ENCODE measurements around the gene LSM3. TPM values are rescaled to one million over a fixed set of nuclear protein-coding genes. Genes with fewer than 3 reads are reported as not detected.

Gene LSM3
- total and polyA plus RNA-seq, 3 experiments from 2014 or later: 22.9 to 26.6 (median 25.8) TPM

GRCh38 chr3:14133188-14133800 is 45.3 kb upstream of the LSM3 start:
- peak overlapping the region in 5 of 8 donors; percentile 47 to 84 (median 66) for H3K27ac Mint-ChIP-seq
- H3K4me1 Mint-ChIP-seq: peaks cover 5 to 13% (median 12%) of the 10 kb centered on the region in 3 donors
- peak overlapping the region in 1 of 7 donors; percentile 34 for H3K4me3 Mint-ChIP-seq
- DNase-seq: peak in 1 of 5 donors; percentile 43
- H3K9me3 Mint-ChIP-seq: no peaks in the 10 kb centered on the region
- peaks cover 7 to 92% (median 20%) of the 10 kb centered on the region in 3 donors for H3K36me3 Mint-ChIP-seq
- H3K9me3 ChIP-seq (ENCODE audit: low read length): no peaks in the 10 kb centered on the region
- H3K4me3 ChIP-seq (ENCODE audit: low read length): no peak overlapping the region
- no peaks in the 10 kb centered on the region for H3K4me1 ChIP-seq (ENCODE audit: insufficient read depth, low read length)
- no peak overlapping the region for H3K27ac ChIP-seq (ENCODE audit: low read depth, low read length)
- ChIA-PET POLR2A (no interaction called here), CTCF (no interaction called here)
- no peaks in the 10 kb centered on the region for H3K27me3 Mint-ChIP-seq
- no peaks in the 10 kb centered on the region for H3K27me3 ChIP-seq (ENCODE audit: insufficient read depth, low read length, poor library complexity, severe bottlenecking)
- peaks cover 61% of the 10 kb centered on the region for H3K36me3 ChIP-seq (ENCODE audit: insufficient read depth, low read length)

- Mint-ChIP-seq H3K27ac (peak overlapping the region in 4 of 8 donors; percentile 23 to 69 (median 57)), H3K4me1 (peaks cover 2 to 8% (median 7%) of the 10 kb centered on the region in 3 donors), H3K27me3 (no peaks in the 10 kb centered on the region), H3K4me3 (no peak overlapping the region), H3K36me3 (peaks cover 1 to 92% (median 14%) of the 10 kb centered on the region in 3 donors), H3K9me3 (no peaks in the 10 kb centered on the region)
- Histone ChIP-seq H3K27me3 (ENCODE audit: insufficient read depth, low read length, poor library complexity, severe bottlenecking) (no peaks in the 10 kb centered on the region), H3K36me3 (ENCODE audit: insufficient read depth, low read length) (peaks cover 57% of the 10 kb centered on the region), H3K27ac (ENCODE audit: low read depth, low read length) (no peak overlapping the region), H3K4me3 (ENCODE audit: low read length) (no peak overlapping the region), H3K9me3 (ENCODE audit: low read length) (no peaks in the 10 kb centered on the region), H3K4me1 (ENCODE audit: insufficient read depth, low read length) (no peaks in the 10 kb centered on the region)
- ChIA-PET POLR2A (no interaction called here), CTCF (no interaction called here)
- no peak for DNase-seq
Observed at GRCh38 chr3:14133876-14134275, 44.7 kb upstream of the LSM3 start.

- H3K36me3 Mint-ChIP-seq: peaks cover 0 to 92% (median 14%) of the 10 kb centered on the region in 3 donors
- POLR2A ChIA-PET: no interaction called here
Observed at GRCh38 chr3:14134291-14134690, 44.3 kb upstream of the LSM3 start.

GRCh38 chr3:14135581-14135980 is 43.0 kb upstream of the LSM3 start:
- Histone ChIP-seq H3K27me3 (ENCODE audit: insufficient read depth, low read length, poor library complexity, severe bottlenecking) (no peaks in the 10 kb centered on the region), H3K4me3 (ENCODE audit: low read length) (no peak overlapping the region), H3K27ac (ENCODE audit: low read depth, low read length) (no peak overlapping the region), H3K36me3 (ENCODE audit: insufficient read depth, low read length) (peaks cover 49% of the 10 kb centered on the region), H3K4me1 (ENCODE audit: insufficient read depth, low read length) (peaks cover 5% of the 10 kb centered on the region), H3K9me3 (ENCODE audit: low read length) (no peaks in the 10 kb centered on the region)
- ChIA-PET CTCF (no interaction called here), POLR2A (no interaction called here)
- peak overlapping the region in 3 of 8 donors; percentile 71 to 86 (median 81) for H3K27ac Mint-ChIP-seq
- H3K27me3 Mint-ChIP-seq: no peaks in the 10 kb centered on the region
- H3K36me3 Mint-ChIP-seq: peaks cover 0 to 92% (median 12%) of the 10 kb centered on the region in 3 donors
- DNase-seq: peak in 1 of 5 donors; percentile 36
- no peak overlapping the region for H3K4me3 Mint-ChIP-seq
- H3K9me3 Mint-ChIP-seq: no peaks in the 10 kb centered on the region
- H3K4me1 Mint-ChIP-seq: peaks cover 4 to 12% (median 4%) of the 10 kb centered on the region in 3 donors

More at GRCh38 chr3:14134291-14134690, 44.3 kb upstream of the LSM3 start:
- no peak overlapping the region for H3K4me3 Mint-ChIP-seq
- H3K27me3 Mint-ChIP-seq: no peaks in the 10 kb centered on the region
- H3K4me1 Mint-ChIP-seq: peaks cover 2 to 6% (median 3%) of the 10 kb centered on the region in 3 donors
- H3K4me3 ChIP-seq (ENCODE audit: low read length): no peak overlapping the region
- CTCF ChIA-PET: no interaction called here
- no peaks in the 10 kb centered on the region for H3K27me3 ChIP-seq (ENCODE audit: insufficient read depth, low read length, poor library complexity, severe bottlenecking)
- peaks cover 56% of the 10 kb centered on the region for H3K36me3 ChIP-seq (ENCODE audit: insufficient read depth, low read length)
- H3K4me1 ChIP-seq (ENCODE audit: insufficient read depth, low read length): no peaks in the 10 kb centered on the region
- H3K9me3 ChIP-seq (ENCODE audit: low read length): no peaks in the 10 kb centered on the region
- peak overlapping the region in 1 of 8 donors; percentile 23 for H3K27ac Mint-ChIP-seq
- DNase-seq: no peak
- no peaks in the 10 kb centered on the region for H3K9me3 Mint-ChIP-seq
- H3K27ac ChIP-seq (ENCODE audit: low read depth, low read length): no peak overlapping the region

- POLR2A ChIA-PET: no interaction called here
- H3K36me3 ChIP-seq (ENCODE audit: insufficient read depth, low read length): peaks cover 35% of the 10 kb centered on the region
- H3K27me3 Mint-ChIP-seq: peaks cover 0 to 2% of the 10 kb centered on the region in 2 donors
Observed at GRCh38 chr3:14137004-14137403, 41.6 kb upstream of the LSM3 start.

GRCh38 chr3:14137445-14137844 is 41.2 kb upstream of the LSM3 start:
- Histone ChIP-seq H3K36me3 (ENCODE audit: insufficient read depth, low read length) (peaks cover 31% of the 10 kb centered on the region), H3K4me3 (ENCODE audit: low read length) (no peak overlapping the region), H3K27ac (ENCODE audit: low read depth, low read length) (no peak overlapping the region), H3K4me1 (ENCODE audit: insufficient read depth, low read length) (peaks cover 23% of the 10 kb centered on the region), H3K9me3 (ENCODE audit: low read length) (no peaks in the 10 kb centered on the region), H3K27me3 (ENCODE audit: insufficient read depth, low read length, poor library complexity, severe bottlenecking) (no peaks in the 10 kb centered on the region)
- Mint-ChIP-seq H3K4me1 (peaks cover 22 to 27% (median 22%) of the 10 kb centered on the region in 3 donors), H3K9me3 (no peaks in the 10 kb centered on the region), H3K36me3 (peaks cover 0 to 91% (median 12%) of the 10 kb centered on the region in 3 donors), H3K27me3 (peaks cover 0 to 2% of the 10 kb centered on the region in 2 donors), H3K27ac (peak overlapping the region in 4 of 8 donors; percentile 12 to 84 (median 60)), H3K4me3 (no peak overlapping the region)
- ChIA-PET POLR2A (no interaction called here), CTCF (interaction anchor here (1.6 to 1.8 kb wide), 2 partner anchors 12 to 241 kb away, joined by 4 read pairs; no protein-coding TSS in a partner anchor)
- DNase-seq: peak in 1 of 5 donors; percentile 14

More at GRCh38 chr3:14137004-14137403, 41.6 kb upstream of the LSM3 start:
- peaks cover 0 to 91% (median 9%) of the 10 kb centered on the region in 3 donors for H3K36me3 Mint-ChIP-seq
- H3K27ac Mint-ChIP-seq: peak overlapping the region in 3 of 8 donors; percentile 33 to 81 (median 54)
- H3K27ac ChIP-seq (ENCODE audit: low read depth, low read length): no peak overlapping the region
- peak in 1 of 5 donors; percentile 15 for DNase-seq
- H3K4me3 Mint-ChIP-seq: no peak overlapping the region
- H3K9me3 ChIP-seq (ENCODE audit: low read length): no peaks in the 10 kb centered on the region
- H3K9me3 Mint-ChIP-seq: no peaks in the 10 kb centered on the region
- H3K4me1 ChIP-seq (ENCODE audit: insufficient read depth, low read length): peaks cover 19% of the 10 kb centered on the region
- CTCF ChIA-PET: interaction anchor here (1.8 kb wide), 1 partner anchor 11 kb away, joined by 4 read pairs; no protein-coding TSS in a partner anchor
- H3K4me1 Mint-ChIP-seq: peaks cover 18 to 22% (median 18%) of the 10 kb centered on the region in 3 donors
- H3K27me3 ChIP-seq (ENCODE audit: insufficient read depth, low read length, poor library complexity, severe bottlenecking): no peaks in the 10 kb centered on the region
- no peak overlapping the region for H3K4me3 ChIP-seq (ENCODE audit: low read length)

- peak in 1 of 5 donors; percentile 31 for DNase-seq
- H3K36me3 Mint-ChIP-seq: peaks cover 0 to 85% (median 12%) of the 10 kb centered on the region in 3 donors
- H3K27me3 Mint-ChIP-seq: peaks cover 0 to 2% of the 10 kb centered on the region in 2 donors
- Histone ChIP-seq H3K9me3 (ENCODE audit: low read length) (no peaks in the 10 kb centered on the region), H3K27ac (ENCODE audit: low read depth, low read length) (no peak overlapping the region), H3K27me3 (ENCODE audit: insufficient read depth, low read length, poor library complexity, severe bottlenecking) (no peaks in the 10 kb centered on the region), H3K4me1 (ENCODE audit: insufficient read depth, low read length) (peaks cover 31% of the 10 kb centered on the region), H3K4me3 (ENCODE audit: low read length) (no peak overlapping the region), H3K36me3 (ENCODE audit: insufficient read depth, low read length) (peaks cover 22% of the 10 kb centered on the region)
- ChIA-PET CTCF (interaction anchor here (1.6 to 1.8 kb wide), 2 partner anchors 13 to 242 kb away, joined by 4 read pairs; no protein-coding TSS in a partner anchor), POLR2A (interaction anchor here (1.3 kb wide), 1 partner anchor 14 kb away, joined by 3 read pairs; the partner anchor contains the start of genes CHCHD4 and TMEM43)
- peaks cover 30 to 35% (median 31%) of the 10 kb centered on the region in 3 donors for H3K4me1 Mint-ChIP-seq
- no peaks in the 10 kb centered on the region for H3K9me3 Mint-ChIP-seq
- H3K27ac Mint-ChIP-seq: peak overlapping the region; percentile 25 to 96 (median 70)
- no peak overlapping the region for H3K4me3 Mint-ChIP-seq
Observed at GRCh38 chr3:14138109-14138877, 40.3 kb upstream of the LSM3 start.
